HepG2 (cell line): ENCODE results near the gene IL11RA. TPM values are rescaled to one million over a fixed set of nuclear protein-coding genes. Genes with fewer than 3 reads are reported as not detected.
A peak's percentile ranks its signal among the peaks of the same experiment; 100 is the strongest.

Experiments
- ARNT2 ChIP-seq: sonication (generic); formaldehyde crosslinking; IDR thresholded peaks from 2 replicates; pipeline ENCODE4 v1.8.0; 2022; ENCODE audit warnings: mild to moderate bottlenecking, low read depth, missing genetic modification reagents, moderate library complexity
- ATAD3A ChIP-seq: sonication (generic); formaldehyde crosslinking; IDR thresholded peaks from 2 replicates; pipeline ENCODE4 v1.4.0; 2020; ENCODE audit warnings: missing genetic modification reagents
- ATF7 ChIP-seq, 2 experiments: fragments of 450-650 bp in 1 of 2; sonication (generic) in 1 of 2; formaldehyde crosslinking in 1 of 2; IDR thresholded peaks; 2 replicates each; pipeline versions ENCODE4 v1.4.0 to v1.6.1; 2016 to 2020; ENCODE audit warnings: antibody characterized with exemption in 1 of 2, mild to moderate bottlenecking in 1 of 2, missing genetic modification reagents in 1 of 2
- BRCA1 ChIP-seq: sonication (generic); formaldehyde crosslinking; IDR thresholded peaks from 2 replicates; pipeline ENCODE4 v1.4.0; 2020; ENCODE audit warnings: missing genetic modification reagents
- CREB3 ChIP-seq: sonication (generic); formaldehyde crosslinking; IDR thresholded peaks from 2 replicates; pipeline ENCODE4 v1.5.0; 2020; ENCODE audit warnings: missing genetic modification reagents
- EP300 ChIP-seq, 3 experiments: sonication (generic) in 1 of 3; formaldehyde crosslinking in 1 of 3; IDR thresholded peaks; 2 replicates each; pipeline versions ENCODE4 v1.5.1 to v1.6.1; 2011 to 2020; ENCODE audit warnings: low read depth in 2 of 3, low read length in 2 of 3, borderline replicate concordance in 1 of 3, improper control_type of control experiment in 1 of 3, mild to moderate bottlenecking in 1 of 3, missing genetic modification reagents in 1 of 3, moderate library complexity in 1 of 3
- ESRRA ChIP-seq: sonication (generic); formaldehyde crosslinking; IDR thresholded peaks from 2 replicates; pipeline ENCODE4 v1.5.1; 2020; ENCODE audit warnings: mild to moderate bottlenecking, low read depth, missing genetic modification reagents
- GABPB1 ChIP-seq: IDR thresholded peaks from 2 replicates; pipeline ENCODE4 v1.6.1; 2016; ENCODE audit warnings: mild to moderate bottlenecking, missing genetic modification reagents, moderate library complexity, missing compliant biosample characterization
- HDAC6 ChIP-seq: fragments of 200-600 bp; sonication (generic); IDR thresholded peaks from 2 replicates; pipeline ENCODE4 v1.7.0; 2017; ENCODE audit warnings: mild to moderate bottlenecking, antibody characterized with exemption, low read length, low read depth
- HMGA1 ChIP-seq: sonication (generic); formaldehyde crosslinking; conservative IDR thresholded peaks from 2 replicates; pipeline ENCODE4 v1.4.0; 2020; ENCODE audit warnings: missing genetic modification reagents
- MXD1 ChIP-seq: sonication (generic); formaldehyde crosslinking; IDR thresholded peaks from 2 replicates; pipeline ENCODE4 v1.4.0; 2020; ENCODE audit warnings: mild to moderate bottlenecking, missing genetic modification reagents
- NPAS2 ChIP-seq: sonication (generic); formaldehyde crosslinking; IDR thresholded peaks from 2 replicates; pipeline ENCODE4 v1.8.0; 2022; ENCODE audit warnings: mild to moderate bottlenecking, missing genetic modification reagents, borderline replicate concordance
- RAD21 ChIP-seq: fragments of 450-650 bp; formaldehyde crosslinking; IDR thresholded peaks from 2 replicates; pipeline ENCODE4 v1.5.0; 2020; ENCODE audit warnings: mild to moderate bottlenecking
- RFX5 ChIP-seq: IDR thresholded peaks from 2 replicates; pipeline ENCODE4 v1.6.1; 2011; ENCODE audit warnings: low read depth, low read length, improper control_type of control experiment
- TFDP1 ChIP-seq: IDR thresholded peaks from 2 replicates; pipeline ENCODE4 v1.6.1; 2016; ENCODE audit warnings: missing compliant biosample characterization, missing genetic modification reagents, borderline replicate concordance
- XRCC5 ChIP-seq: fragments of 200-400 bp; formaldehyde crosslinking; optimal IDR thresholded peaks from 2 replicates; pipeline ENCODE3; 2017; ENCODE audit warnings: mild to moderate bottlenecking, low read length
- ZMYM4 ChIP-seq: sonication (generic); formaldehyde crosslinking; IDR thresholded peaks from 2 replicates; pipeline ENCODE4 v1.8.1; 2023; ENCODE audit warnings: mild to moderate bottlenecking, missing genetic modification reagents
- ZNF446 ChIP-seq: sonication (generic); formaldehyde crosslinking; IDR thresholded peaks from 2 replicates; pipeline ENCODE4 v1.5.0; 2020; ENCODE audit warnings: mild to moderate bottlenecking, missing genetic modification reagents
- ZNF451 ChIP-seq: sonication (generic); formaldehyde crosslinking; IDR thresholded peaks from 2 replicates; pipeline ENCODE4 v1.5.0; 2020; ENCODE audit warnings: mild to moderate bottlenecking, missing genetic modification reagents
- ZNF674 ChIP-seq: sonication (generic); formaldehyde crosslinking; IDR thresholded peaks from 2 replicates; pipeline ENCODE4 v1.5.0; 2020; ENCODE audit warnings: low read depth, mild to moderate bottlenecking, missing genetic modification reagents
- ZNF678 ChIP-seq: sonication (generic); formaldehyde crosslinking; IDR thresholded peaks from 2 replicates; pipeline ENCODE4 v1.4.0; 2020; ENCODE audit warnings: mild to moderate bottlenecking, missing genetic modification reagents
- ZNF687 ChIP-seq: sonication (generic); formaldehyde crosslinking; IDR thresholded peaks from 2 replicates; pipeline ENCODE4 v1.5.1; 2020; ENCODE audit warnings: mild to moderate bottlenecking, missing genetic modification reagents, moderate library complexity
- ZNF768 ChIP-seq: sonication (generic); formaldehyde crosslinking; IDR thresholded peaks from 2 replicates; pipeline ENCODE4 v1.4.0; 2020; ENCODE audit warnings: missing genetic modification reagents
- ZNF792 ChIP-seq: IDR thresholded peaks from 2 replicates; pipeline ENCODE4 v1.6.1; 2016
- polyA plus RNA-seq, 8 experiments: library from polyadenylated mRNA; depleted of rRNA in 3 of 8; stranded (reverse) in 7 of 8; unstranded in 1 of 8; fragments of >200 nt; fragmentation: Illumina TruSeq in 4 of 8; extraction: Trizol in 4 of 8; gene quantifications; 2 replicates each; pipeline versions ENCODE4 v1.2.1 to v1.2.3, GENCODE V29; 2011 to 2016; ENCODE audit warnings: low read depth in 4 of 8, missing spikeins in 1 of 8, mixed read lengths in 1 of 8; ENCODE audit not compliant: insufficient read depth in 1 of 8
- total RNA-seq, 5 experiments: library from RNA; depleted of rRNA; stranded (reverse); fragments of >200 nt; fragmentation: Illumina TruSeq; extraction: Trizol; gene quantifications; 2 replicates each; pipeline ENCODE4 v1.2.3, GENCODE V29; 2016; ENCODE audit warnings: low read depth in 1 of 5

Gene IL11RA
- total and polyA plus RNA-seq, 2 of the 13 experiments (the other 11 are each of a cell fraction or from before 2014, with no cell fraction given), result 2.0 to 4.2 TPM

GRCh38 chr9:34701023-34701768 is 49.2 kb downstream of the IL11RA start (continued):
- no peak for TF ChIP-seq ATF7 (IDR thresholded peaks at IDR 0.05)
- no peak for TF ChIP-seq ATF7 (CRISPR knock-in tag; IDR thresholded peaks at IDR 0.05)
- no peak for TF ChIP-seq ZNF446 (CRISPR knock-in tag)
- TF ChIP-seq HDAC6, result no peak
- no peak for TF ChIP-seq ZNF792 (CRISPR knock-in tag)
- no peak for TF ChIP-seq TFDP1 (CRISPR knock-in tag)
- 0 out of 2 replicates have a peak, but pooled peaks have one; percentile 59 for TF ChIP-seq ZNF451 (CRISPR knock-in tag)
- TF ChIP-seq RFX5, result no peak
- TF ChIP-seq XRCC5, result peak; percentile 75
- TF ChIP-seq ZMYM4 (CRISPR knock-in tag), result peak; percentile 34; the same call in 1 of the 2 replicates
- no peak for TF ChIP-seq EP300 (IDR thresholded peaks at IDR 0.05; ENCODE audit: low read depth in 2 of 2, low read length in 2 of 2)
- no peak for TF ChIP-seq EP300 (CRISPR knock-in tag; IDR thresholded peaks at IDR 0.05; ENCODE audit: borderline replicate concordance)
- TF ChIP-seq BRCA1, result no peak
- TF ChIP-seq ZNF768, result peak; percentile 23; the same call in 1 of the 2 replicates
- 0 out of 2 replicates have a peak, but pooled peaks have one; percentile 19 for TF ChIP-seq MXD1 (CRISPR knock-in tag)
- no peak for TF ChIP-seq CREB3
- TF ChIP-seq ZNF678 (CRISPR knock-in tag), result no peak
- TF ChIP-seq ESRRA (CRISPR knock-in tag), result no peak
- TF ChIP-seq GABPB1, result peak; percentile 53; the same call in 1 of the 2 replicates
- TF ChIP-seq ATAD3A (CRISPR knock-in tag), result no peak
- TF ChIP-seq ZNF674 (CRISPR knock-in tag), result no peak
- no peak for TF ChIP-seq NPAS2 (CRISPR knock-in tag)
- TF ChIP-seq HMGA1 (CRISPR knock-in tag), result no peak
- TF ChIP-seq ZNF687 (CRISPR knock-in tag), result peak; percentile 60
- TF ChIP-seq ARNT2 (CRISPR knock-in tag), result 0 out of 2 replicates have a peak, but pooled peaks have one; percentile 10
- peak; percentile 17; the same call in 1 of the 2 replicates for TF ChIP-seq RAD21 (CRISPR knock-in tag)
